DOHH2 (cell line): Measurements from ENCODE around the gene TFR2.
"Not testable (repeated sequence)": the region's sequence is repeated elsewhere in the genome, so short reads cannot be mapped to it uniquely, and the experiment has no call there.

Experiments used
- H3F3A ChIP-seq: fragments of 200-600 bp; sonication (generic), shearing (Covaris generic); 2 replicates; pipeline ENCODE4 v1.6.0; 2016; ENCODE audit warnings: antibody characterized with exemption, mild to moderate bottlenecking; ENCODE audit not compliant: control insufficient read depth, insufficient read depth
- H3K27ac ChIP-seq: fragments of 200-600 bp; sonication (generic); 2 replicates; pipeline ENCODE4 v1.5.1; 2014; ENCODE audit warnings: low read depth, mild to moderate bottlenecking, low read length, moderate library complexity
- H3K27me3 ChIP-seq: fragments of 200-600 bp; sonication (generic); 2 replicates; pipeline ENCODE4 v1.6.1; 2014; ENCODE audit warnings: mild to moderate bottlenecking, low read length, mixed read lengths; ENCODE audit not compliant: control insufficient read depth
- H3K36me3 ChIP-seq: fragments of 200-600 bp; sonication (generic); 2 replicates; pipeline ENCODE4 v1.6.1; 2014; ENCODE audit warnings: mild to moderate bottlenecking, low read length, moderate library complexity, mixed read lengths; ENCODE audit not compliant: control insufficient read depth
- H3K4me1 ChIP-seq: fragments of 200-600 bp; sonication (generic); 2 replicates; pipeline ENCODE4 v1.6.1; 2014; ENCODE audit warnings: mild to moderate bottlenecking, low read length, mixed read lengths; ENCODE audit not compliant: control insufficient read depth
- H3K4me2 ChIP-seq: fragments of 200-600 bp; sonication (generic); 2 replicates; pipeline ENCODE4 v1.6.0; 2014; ENCODE audit warnings: mild to moderate bottlenecking, low read length, moderate library complexity
- H3K4me3 ChIP-seq: fragments of 200-600 bp; sonication (generic); 2 replicates; pipeline ENCODE4 v1.5.1; 2014; ENCODE audit warnings: mild to moderate bottlenecking, low read length, mixed read lengths
- H3K79me2 ChIP-seq: fragments of 200-600 bp; sonication (generic); 2 replicates; pipeline ENCODE4 v1.6.1; 2014; ENCODE audit warnings: mild to moderate bottlenecking, low read length, mixed read lengths; ENCODE audit not compliant: control insufficient read depth
- H3K9me2 ChIP-seq: fragments of 200-600 bp; sonication (generic); replicated peaks from 2 replicates; pipeline ENCODE4 v1.6.1; 2014; ENCODE audit warnings: mild to moderate bottlenecking, low read length, mixed read lengths; ENCODE audit not compliant: control insufficient read depth
- H3K9me3 ChIP-seq: fragments of 200-600 bp; sonication (generic); 2 replicates; pipeline ENCODE4 v1.6.1; 2014; ENCODE audit warnings: antibody characterized with exemption, low read length, mixed read lengths; ENCODE audit not compliant: control insufficient read depth, insufficient read depth
- H4K20me1 ChIP-seq: fragments of 200-600 bp; sonication (generic); 2 replicates; pipeline ENCODE4 v1.6.0; 2014; ENCODE audit warnings: low read depth, mild to moderate bottlenecking, antibody characterized with exemption, low read length, moderate library complexity; ENCODE audit not compliant: control insufficient read depth, insufficient read depth
- EZH2phosphoT487 ChIP-seq: fragments of 200-600 bp; sonication (generic); IDR thresholded peaks from 2 replicates; pipeline ENCODE4 v1.6.1; 2017; ENCODE audit warnings: borderline replicate concordance, mild to moderate bottlenecking, antibody characterized with exemption, low read length, moderate library complexity, mixed read lengths
- TF ChIP-seq, protein P1 (sequence below): fragments of 200-600 bp; sonication (generic); IDR thresholded peaks from one replicate; pipeline ENCODE4 v1.5.1; 2014; ENCODE audit warnings: antibody characterized with exemption, mild to moderate bottlenecking, low read depth, low read length; ENCODE audit not compliant: poor library complexity, severe bottlenecking

The TFR2 gene

DNA sequence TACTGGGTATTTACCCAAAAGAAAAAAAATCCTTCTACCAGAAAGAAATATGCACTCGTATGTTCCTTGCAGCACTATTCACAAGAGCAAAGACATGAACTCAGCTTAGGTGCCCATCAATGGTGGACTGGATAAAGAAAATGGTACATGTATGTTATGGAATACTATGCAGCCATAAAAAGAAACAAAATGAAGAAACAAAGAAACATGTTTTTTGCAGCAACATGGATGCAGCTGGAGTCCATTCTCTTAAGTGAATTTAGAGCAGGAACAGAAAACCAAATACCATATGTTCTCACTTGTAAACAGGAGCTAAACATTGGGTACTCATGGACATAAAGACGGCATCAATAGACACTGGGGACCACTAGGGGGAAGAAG is 26.7 kb upstream of the TFR2 start:
- Histone ChIP-seq H3K9me2 (no peaks in the 10 kb centered on the region), H3K4me1 (peaks cover 5% of the 10 kb centered on the region), H3K4me3 (no peak overlapping the region), H3K9me3 (no peaks in the 10 kb centered on the region), H3K79me2 (no peaks in the 10 kb centered on the region), H3F3A (no peaks in the 10 kb centered on the region; the same call in none of the 2 replicates), H3K36me3 (no peaks in the 10 kb centered on the region), H3K27ac (no peak overlapping the region), H4K20me1 (no peaks in the 10 kb centered on the region), H3K4me2 (no peak overlapping the region), H3K27me3 (peaks cover 39% of the 10 kb centered on the region)
- TF ChIP-seq EZH2phosphoT487: no peak
- TF ChIP-seq, protein P1, sequence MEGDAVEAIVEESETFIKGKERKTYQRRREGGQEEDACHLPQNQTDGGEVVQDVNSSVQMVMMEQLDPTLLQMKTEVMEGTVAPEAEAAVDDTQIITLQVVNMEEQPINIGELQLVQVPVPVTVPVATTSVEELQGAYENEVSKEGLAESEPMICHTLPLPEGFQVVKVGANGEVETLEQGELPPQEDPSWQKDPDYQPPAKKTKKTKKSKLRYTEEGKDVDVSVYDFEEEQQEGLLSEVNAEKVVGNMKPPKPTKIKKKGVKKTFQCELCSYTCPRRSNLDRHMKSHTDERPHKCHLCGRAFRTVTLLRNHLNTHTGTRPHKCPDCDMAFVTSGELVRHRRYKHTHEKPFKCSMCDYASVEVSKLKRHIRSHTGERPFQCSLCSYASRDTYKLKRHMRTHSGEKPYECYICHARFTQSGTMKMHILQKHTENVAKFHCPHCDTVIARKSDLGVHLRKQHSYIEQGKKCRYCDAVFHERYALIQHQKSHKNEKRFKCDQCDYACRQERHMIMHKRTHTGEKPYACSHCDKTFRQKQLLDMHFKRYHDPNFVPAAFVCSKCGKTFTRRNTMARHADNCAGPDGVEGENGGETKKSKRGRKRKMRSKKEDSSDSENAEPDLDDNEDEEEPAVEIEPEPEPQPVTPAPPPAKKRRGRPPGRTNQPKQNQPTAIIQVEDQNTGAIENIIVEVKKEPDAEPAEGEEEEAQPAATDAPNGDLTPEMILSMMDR: no peak

DNA sequence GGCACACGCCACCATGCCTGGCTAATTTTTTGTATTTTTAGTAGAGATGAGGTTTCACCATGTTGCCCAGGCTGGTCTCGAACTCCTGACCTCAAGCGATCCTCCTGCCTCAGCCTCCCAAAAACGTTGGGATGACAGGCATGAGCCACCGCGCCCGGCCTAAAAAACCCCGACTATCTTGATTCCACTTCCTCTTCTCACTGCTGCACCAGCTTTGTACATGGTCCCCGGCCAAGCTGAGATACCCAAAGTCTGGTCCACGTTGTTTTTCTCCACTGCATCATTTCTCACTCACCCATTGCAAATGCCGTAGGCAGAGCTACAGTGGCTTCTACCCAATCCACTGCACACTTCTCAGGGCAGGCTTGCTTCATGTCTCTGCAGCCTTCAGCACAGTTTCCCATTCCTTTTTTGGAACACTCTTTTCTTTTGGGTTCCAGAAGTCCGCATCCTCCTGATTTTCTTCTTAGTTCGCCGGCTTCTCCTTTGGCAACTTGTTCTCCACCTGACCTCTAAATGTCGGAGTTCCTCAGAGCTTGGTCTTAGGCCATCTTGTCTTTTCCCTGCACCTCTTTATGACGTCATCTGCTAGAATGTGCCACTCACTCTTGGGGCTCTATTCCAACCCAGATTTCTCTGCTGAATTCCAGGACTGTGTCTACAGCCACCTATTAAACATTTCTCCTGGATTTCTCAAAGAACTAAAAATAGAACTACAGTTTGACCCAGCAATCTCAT is 26.1 kb upstream of the TFR2 start:
- Histone ChIP-seq H3K27me3 (peaks cover 42% of the 10 kb centered on the region), H3F3A (no peaks in the 10 kb centered on the region; the same call in none of the 2 replicates), H3K79me2 (no peaks in the 10 kb centered on the region), H3K36me3 (no peaks in the 10 kb centered on the region), H4K20me1 (no peaks in the 10 kb centered on the region), H3K9me3 (no peaks in the 10 kb centered on the region), H3K4me2 (no peak overlapping the region), H3K9me2 (no peaks in the 10 kb centered on the region), H3K4me1 (no peaks in the 10 kb centered on the region), H3K27ac (no peak overlapping the region), H3K4me3 (no peak overlapping the region)
- TF ChIP-seq, protein P1: no peak
- TF ChIP-seq EZH2phosphoT487: no peak

DNA sequence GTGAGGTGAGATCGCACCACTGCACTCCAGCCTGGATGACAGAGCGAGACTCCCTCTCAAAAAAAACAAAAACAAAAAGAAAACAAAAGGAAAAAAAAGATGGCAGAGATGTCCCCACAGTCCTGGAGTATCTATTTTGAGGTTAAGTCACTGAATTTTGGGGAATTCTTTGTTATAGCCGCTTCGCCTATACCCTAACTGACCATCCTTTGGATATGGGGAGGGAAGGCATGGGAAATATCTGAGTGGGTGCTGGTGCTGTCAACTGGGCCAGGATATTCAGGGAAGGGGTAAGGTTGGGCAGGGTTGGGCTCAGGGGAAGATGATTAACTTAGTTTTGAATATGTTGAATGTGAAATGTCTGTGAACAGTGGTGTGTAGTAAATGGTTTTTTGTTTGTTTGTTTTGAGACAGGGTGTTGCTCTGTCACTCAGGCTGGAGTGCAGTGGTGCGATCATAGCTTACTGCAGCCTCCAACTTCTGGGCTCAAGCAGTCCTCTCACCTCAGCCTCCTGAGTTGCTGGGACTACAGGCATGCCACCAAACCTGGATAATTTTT is 23.9 kb upstream of the TFR2 start:
- H3K4me2 ChIP-seq: no peak overlapping the region
- TF ChIP-seq EZH2phosphoT487: no peak
- TF ChIP-seq, protein P1: no peak
- no peaks in the 10 kb centered on the region for H3K79me2 ChIP-seq
- H3K9me2 ChIP-seq: no peaks in the 10 kb centered on the region
- H3K36me3 ChIP-seq: no peaks in the 10 kb centered on the region
- no peak overlapping the region for H3K27ac ChIP-seq
- H3K4me3 ChIP-seq: no peak overlapping the region
- peaks cover 32% of the 10 kb centered on the region for H3K27me3 ChIP-seq
- H3K4me1 ChIP-seq: no peaks in the 10 kb centered on the region
- H3K9me3 ChIP-seq: no peaks in the 10 kb centered on the region
- H4K20me1 ChIP-seq: no peaks in the 10 kb centered on the region
- no peaks in the 10 kb centered on the region; the same call in 1 of the 2 replicates for H3F3A ChIP-seq

DNA sequence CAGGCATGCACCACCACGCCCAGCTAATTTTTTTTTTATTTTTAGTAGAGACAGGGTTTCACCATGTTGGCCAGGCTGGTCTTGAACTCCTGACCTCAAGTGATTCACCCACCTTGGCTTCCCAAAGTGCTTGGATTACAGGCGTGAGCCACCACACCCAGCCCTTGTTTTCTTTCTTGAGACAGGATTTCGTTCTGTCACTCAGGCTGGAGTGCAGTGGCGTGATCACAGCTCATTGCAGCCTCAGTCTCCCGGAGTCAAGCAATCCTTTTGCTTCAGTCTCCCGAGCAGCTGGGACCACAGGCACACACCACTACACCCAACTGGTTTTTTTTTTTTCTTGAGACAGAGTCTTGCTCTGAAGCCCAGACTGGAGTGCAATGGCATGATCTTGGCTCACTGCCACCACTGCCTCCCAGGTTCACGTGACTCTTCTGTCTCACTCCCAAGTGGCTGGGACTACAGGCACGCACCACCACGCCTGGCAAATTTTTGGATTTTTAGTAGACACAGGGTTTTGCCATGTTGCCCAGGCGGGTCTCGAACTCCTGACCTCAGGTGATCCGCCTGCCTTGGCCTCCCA is 20.9 kb upstream of the TFR2 start:
- not testable (repeated sequence) for H3K27ac ChIP-seq, H3K9me2 ChIP-seq, H3K4me1 ChIP-seq, H3K36me3 ChIP-seq, H3K4me2 ChIP-seq, H3K79me2 ChIP-seq, H3F3A ChIP-seq, H3K4me3 ChIP-seq, H3K9me3 ChIP-seq, H4K20me1 ChIP-seq
- peaks cover 25% of the 10 kb centered on the region for H3K27me3 ChIP-seq
